ES-I3 (cell line): ENCODE measurements around the gene HSPG2.
A peak's percentile ranks its signal among the peaks of the same experiment; 100 is the strongest.

Experiments
- H3K36me3 ChIP-seq: 2 replicates; pipeline ENCODE4 v1.6.1; 2013; ENCODE audit warnings: mild to moderate bottlenecking, low read length, control low read depth, moderate library complexity; ENCODE audit not compliant: insufficient read depth
- H3K4me1 ChIP-seq: 2 replicates; pipeline ENCODE4 v1.6.1; 2013; ENCODE audit warnings: mild to moderate bottlenecking, control low read depth, low read length; ENCODE audit not compliant: insufficient read depth
- H3K9ac ChIP-seq: 2 replicates; pipeline ENCODE4 v1.6.1; 2013; ENCODE audit warnings: low read depth, mild to moderate bottlenecking, low read length, moderate library complexity
- H3K9me3 ChIP-seq: 2 replicates; pipeline ENCODE4 v1.6.1; 2013; ENCODE audit warnings: mild to moderate bottlenecking, low read length, moderate library complexity; ENCODE audit not compliant: control insufficient read depth, insufficient read depth

HSPG2 gene

GRCh38 chr1:21822349-21822748, 114.8 kb downstream of the HSPG2 start:
- Histone ChIP-seq H3K9me3 (no peaks in the 10 kb centered on the region), H3K36me3 (no peaks in the 10 kb centered on the region; the same call in 1 of the 2 replicates), H3K4me1 (peaks cover 5% of the 10 kb centered on the region; the same call in 1 of the 2 replicates), H3K9ac (no peak overlapping the region)

- Histone ChIP-seq H3K4me1 (peaks cover 8% of the 10 kb centered on the region; the same call in 1 of the 2 replicates), H3K9ac (no peak overlapping the region), H3K36me3 (no peaks in the 10 kb centered on the region; the same call in 1 of the 2 replicates), H3K9me3 (no peaks in the 10 kb centered on the region)
Measured at GRCh38 chr1:21821385-21822019, 115.6 kb downstream of the HSPG2 start.

GRCh38 chr1:21820597-21821232, 116.4 kb downstream of the HSPG2 start:
- Histone ChIP-seq H3K9ac (no peak overlapping the region), H3K4me1 (peaks cover 8% of the 10 kb centered on the region; the same call in 1 of the 2 replicates), H3K36me3 (no peaks in the 10 kb centered on the region; the same call in 1 of the 2 replicates), H3K9me3 (no peaks in the 10 kb centered on the region)

- Histone ChIP-seq H3K36me3 (no peaks in the 10 kb centered on the region; the same call in 1 of the 2 replicates), H3K4me1 (peaks cover 8% of the 10 kb centered on the region; the same call in 1 of the 2 replicates), H3K9ac (no peak overlapping the region), H3K9me3 (no peaks in the 10 kb centered on the region)
Measured at GRCh38 chr1:21818656-21819055, 118.5 kb downstream of the HSPG2 start.

- no peak overlapping the region for H3K9ac ChIP-seq
Measured at GRCh38 chr1:21816602-21817302, 120.4 kb downstream of the HSPG2 start.

GRCh38 chr1:21815724-21816321, 121.3 kb downstream of the HSPG2 start:
- H3K36me3 ChIP-seq: no peaks in the 10 kb centered on the region; the same call in 1 of the 2 replicates
- H3K4me1 ChIP-seq: peaks cover 8% of the 10 kb centered on the region; the same call in 1 of the 2 replicates
- no peaks in the 10 kb centered on the region for H3K9me3 ChIP-seq
- no peak overlapping the region for H3K9ac ChIP-seq

More at GRCh38 chr1:21816602-21817302, 120.4 kb downstream of the HSPG2 start:
- H3K4me1 ChIP-seq: peaks cover 8% of the 10 kb centered on the region; the same call in 1 of the 2 replicates
- H3K36me3 ChIP-seq: no peaks in the 10 kb centered on the region; the same call in 1 of the 2 replicates
- H3K9me3 ChIP-seq: no peaks in the 10 kb centered on the region

- no peaks in the 10 kb centered on the region for H3K36me3 ChIP-seq
- peak overlapping the region; percentile 53; the same call in 1 of the 2 replicates for H3K9ac ChIP-seq
- no peaks in the 10 kb centered on the region for H3K9me3 ChIP-seq
- peaks cover 8% of the 10 kb centered on the region; the same call in 1 of the 2 replicates for H3K4me1 ChIP-seq
Measured at GRCh38 chr1:21814981-21815582, 122.0 kb downstream of the HSPG2 start.

GRCh38 chr1:21814241-21814918, 122.7 kb downstream of the HSPG2 start:
- Histone ChIP-seq H3K36me3 (no peaks in the 10 kb centered on the region), H3K9ac (peak overlapping the region; percentile 53; the same call in 1 of the 2 replicates), H3K4me1 (peaks cover 8% of the 10 kb centered on the region; the same call in 1 of the 2 replicates), H3K9me3 (no peaks in the 10 kb centered on the region)

GRCh38 chr1:21813542-21813941, 123.6 kb downstream of the HSPG2 start:
- no peak overlapping the region for H3K9ac ChIP-seq
- no peaks in the 10 kb centered on the region for H3K36me3 ChIP-seq
- H3K9me3 ChIP-seq: no peaks in the 10 kb centered on the region
- peaks cover 8% of the 10 kb centered on the region; the same call in 1 of the 2 replicates for H3K4me1 ChIP-seq

- H3K9ac ChIP-seq: no peak within 1 kb of the TSS
- peaks cover 4% of the 10 kb centered on the region; the same call in 1 of the 2 replicates for H3K4me1 ChIP-seq
- no peaks in the 10 kb centered on the region for H3K36me3 ChIP-seq
- no peaks in the 10 kb centered on the region for H3K9me3 ChIP-seq
Measured at GRCh38 chr1:21811875-21812305, 125.2 kb downstream of the HSPG2 start, which contains the start of gene LDLRAD2. LDLRAD2 (plus strand) TSS chr1:21812265; CDS start chr1:21812452, 187 bp downstream.

- H3K9ac ChIP-seq: no peak overlapping the region
- H3K36me3 ChIP-seq: no peaks in the 10 kb centered on the region
- H3K4me1 ChIP-seq: 0 out of 2 replicates have a peak, but pooled peaks cover 4% of the 10 kb centered on the region
- no peaks in the 10 kb centered on the region for H3K9me3 ChIP-seq
Measured at GRCh38 chr1:21804536-21804935, 132.6 kb downstream of the HSPG2 start.

GRCh38 chr1:21801100-21801499, 136.0 kb downstream of the HSPG2 start:
- Histone ChIP-seq H3K36me3 (no peaks in the 10 kb centered on the region), H3K9ac (no peak overlapping the region), H3K9me3 (no peaks in the 10 kb centered on the region), H3K4me1 (0 out of 2 replicates have a peak, but pooled peaks cover 4% of the 10 kb centered on the region)

- Histone ChIP-seq H3K36me3 (no peaks in the 10 kb centered on the region), H3K9ac (no peak overlapping the region), H3K9me3 (0 out of 2 replicates have a peak, but pooled peaks cover 3% of the 10 kb centered on the region), H3K4me1 (0 out of 2 replicates have a peak, but pooled peaks cover 4% of the 10 kb centered on the region)
Measured at GRCh38 chr1:21799730-21800129, 137.4 kb downstream of the HSPG2 start.
